Fibroblast of lung (primary cell): ENCODE results near the gene KCNMA1. TPM values are rescaled to one million over a fixed set of nuclear protein-coding genes. Genes with fewer than 3 reads are reported as not detected.

Experiments
- DNase-seq, 2 donors: peaks; one replicate each; pipeline versions ENCODE4 v3.0.0 to v3.0.0-alpha.2; 2010; ENCODE audit warnings: low read depth in 2 of 2
- H2AFZ ChIP-seq: 2 replicates; pipeline ENCODE4 v1.5.1; 2012; ENCODE audit warnings: low read length, control low read depth, inconsistent platforms
- H3K27ac ChIP-seq: 2 replicates; pipeline ENCODE4 v1.5.1; 2011; ENCODE audit warnings: low read length, control low read depth; ENCODE audit not compliant: insufficient read depth
- H3K27me3 ChIP-seq: 2 replicates; pipeline ENCODE4 v1.5.1; 2011; ENCODE audit warnings: mild to moderate bottlenecking, low read length; ENCODE audit not compliant: control insufficient read depth, insufficient read depth
- H3K36me3 ChIP-seq: 2 replicates; pipeline ENCODE4 v1.5.1; 2011; ENCODE audit warnings: low read length; ENCODE audit not compliant: control insufficient read depth, insufficient read depth
- H3K4me1 ChIP-seq: 2 replicates; pipeline ENCODE4 v1.5.1; 2011; ENCODE audit warnings: low read length; ENCODE audit not compliant: control insufficient read depth, insufficient read depth; ENCODE audit errors: extremely low read depth
- H3K4me2 ChIP-seq: 2 replicates; pipeline ENCODE4 v1.5.1; 2011; ENCODE audit warnings: low read length, control low read depth; ENCODE audit not compliant: insufficient read depth; ENCODE audit errors: extremely low read depth
- H3K4me3 ChIP-seq, 4 experiments: fragments of 200-600 bp in 1 of 4; sonication (generic) in 1 of 4; replicated peaks in 1 of 4; 2 replicates each; pipeline ENCODE4 v1.5.1; 2011 to 2016; ENCODE audit warnings: low read length in 4 of 4, low read depth in 3 of 4, mild to moderate bottlenecking in 3 of 4, control low read depth in 2 of 4, inconsistent platforms in 1 of 4, mixed read lengths in 1 of 4; ENCODE audit not compliant: insufficient read depth in 1 of 4; ENCODE audit errors: control extremely low read depth in 1 of 4
- H3K79me2 ChIP-seq: 2 replicates; pipeline ENCODE4 v1.5.1; 2012; ENCODE audit warnings: mild to moderate bottlenecking, low read length, inconsistent platforms; ENCODE audit not compliant: control insufficient read depth, insufficient read depth
- H3K9ac ChIP-seq: 2 replicates; pipeline ENCODE4 v1.5.1; 2011; ENCODE audit warnings: mild to moderate bottlenecking, low read length, control low read depth; ENCODE audit not compliant: insufficient read depth
- H3K9me3 ChIP-seq: 2 replicates; pipeline ENCODE4 v1.5.1; 2012; ENCODE audit warnings: low read depth, low read length; ENCODE audit not compliant: control insufficient read depth, insufficient read depth
- H4K20me1 ChIP-seq: 2 replicates; pipeline ENCODE4 v1.5.1; 2011; ENCODE audit warnings: low read length; ENCODE audit not compliant: control insufficient read depth, insufficient read depth; ENCODE audit errors: extremely low read depth
- CTCF ChIP-seq, 2 donors: IDR thresholded peaks in 1 of 2; conservative IDR thresholded peaks in 1 of 2; 1 replicate in 1 of 2; 2 replicates in 1 of 2; pipeline ENCODE4 v1.5.1; 2011 to 2012; ENCODE audit warnings: low read length in 2 of 2, control low read depth in 1 of 2, inconsistent platforms in 1 of 2, low read depth in 1 of 2, mild to moderate bottlenecking in 1 of 2
- EZH2 ChIP-seq: IDR thresholded peaks from 2 replicates; pipeline ENCODE4 v1.5.1; 2012; ENCODE audit warnings: low read length, control low read depth, mild to moderate bottlenecking; ENCODE audit errors: missing control alignments
- polyA plus RNA-seq, 2 donors: library from polyadenylated mRNA; depleted of rRNA in 1 of 2; stranded (reverse) in 1 of 2; unstranded in 1 of 2; fragments of >200 nt; gene quantifications; 2 replicates each; pipeline ENCODE4 v1.2.1, GENCODE V29; 2011 to 2012; ENCODE audit warnings: missing spikeins in 1 of 2
- total RNA-seq: library from RNA; depleted of rRNA; stranded (reverse); fragments of >200 nt; gene quantifications from 2 replicates; pipeline ENCODE4 v1.2.1, GENCODE V29; 2014

The KCNMA1 gene
- total and polyA plus RNA-seq, 2 donors (not counting 1 experiment from before 2014, with no cell fraction given): 31.0 to 138 TPM

GRCh38 chr10:77269163-77269562 is 368.4 kb downstream of the KCNMA1 start:
- Histone ChIP-seq H3K27me3 (no peaks in the 10 kb centered on the region), H3K4me2 (no peak overlapping the region), H2AFZ (no peak overlapping the region), H3K9me3 (no peaks in the 10 kb centered on the region), H3K36me3 (no peaks in the 10 kb centered on the region), H3K4me1 (peaks cover under 1% of the 10 kb centered on the region), H3K79me2 (no peaks in the 10 kb centered on the region), H3K27ac (no peak overlapping the region), H3K9ac (no peak overlapping the region), H3K4me3 (no peak overlapping the region), H4K20me1 (no peaks in the 10 kb centered on the region)
- DNase-seq: no peak
- no peak for TF ChIP-seq CTCF (conservative IDR thresholded peaks at IDR 0.05 in 1 of 2, IDR thresholded peaks at IDR 0.05 in 1 of 2; ENCODE audit: low read depth in 1 of 2, low read length in 2 of 2)
- TF ChIP-seq EZH2: no peak

GRCh38 chr10:77268721-77269120 is 368.9 kb downstream of the KCNMA1 start:
- Histone ChIP-seq H3K27ac (no peak overlapping the region), H3K4me1 (no peaks in the 10 kb centered on the region), H3K27me3 (no peaks in the 10 kb centered on the region), H4K20me1 (no peaks in the 10 kb centered on the region), H3K9me3 (no peaks in the 10 kb centered on the region), H3K4me2 (no peak overlapping the region), H3K79me2 (no peaks in the 10 kb centered on the region), H3K9ac (no peak overlapping the region), H3K36me3 (no peaks in the 10 kb centered on the region), H3K4me3 (no peak overlapping the region), H2AFZ (no peak overlapping the region)
- no peak for DNase-seq
- TF ChIP-seq CTCF (conservative IDR thresholded peaks at IDR 0.05 in 1 of 2, IDR thresholded peaks at IDR 0.05 in 1 of 2; ENCODE audit: low read depth in 1 of 2, low read length in 2 of 2): no peak
- TF ChIP-seq EZH2: no peak

- Histone ChIP-seq H3K4me2 (no peak overlapping the region), H3K4me3 (no peak overlapping the region), H3K79me2 (no peaks in the 10 kb centered on the region), H4K20me1 (no peaks in the 10 kb centered on the region), H3K9me3 (no peaks in the 10 kb centered on the region), H3K9ac (no peak overlapping the region), H3K4me1 (no peaks in the 10 kb centered on the region), H3K36me3 (no peaks in the 10 kb centered on the region), H3K27me3 (no peaks in the 10 kb centered on the region), H2AFZ (no peak overlapping the region), H3K27ac (no peak overlapping the region)
- TF ChIP-seq CTCF (conservative IDR thresholded peaks at IDR 0.05 in 1 of 2, IDR thresholded peaks at IDR 0.05 in 1 of 2; ENCODE audit: low read depth in 1 of 2, low read length in 2 of 2) (no peak), EZH2 (no peak)
- DNase-seq: peak in 1 of 2 donors; percentile 76
These were observed 369.6 kb downstream of the KCNMA1 start for GRCh38 chr10:77267703-77268675.
